Measurements from ENCODE around the gene NUMA1. TPM values are rescaled to one million over a fixed set of nuclear protein-coding genes. Genes with fewer than 3 reads are reported as not detected.
A peak's percentile ranks its signal among the peaks of the same experiment; 100 is the strongest.

The NUMA1 gene
- 189 TPM for polyA plus RNA-seq (2013)

DNA sequence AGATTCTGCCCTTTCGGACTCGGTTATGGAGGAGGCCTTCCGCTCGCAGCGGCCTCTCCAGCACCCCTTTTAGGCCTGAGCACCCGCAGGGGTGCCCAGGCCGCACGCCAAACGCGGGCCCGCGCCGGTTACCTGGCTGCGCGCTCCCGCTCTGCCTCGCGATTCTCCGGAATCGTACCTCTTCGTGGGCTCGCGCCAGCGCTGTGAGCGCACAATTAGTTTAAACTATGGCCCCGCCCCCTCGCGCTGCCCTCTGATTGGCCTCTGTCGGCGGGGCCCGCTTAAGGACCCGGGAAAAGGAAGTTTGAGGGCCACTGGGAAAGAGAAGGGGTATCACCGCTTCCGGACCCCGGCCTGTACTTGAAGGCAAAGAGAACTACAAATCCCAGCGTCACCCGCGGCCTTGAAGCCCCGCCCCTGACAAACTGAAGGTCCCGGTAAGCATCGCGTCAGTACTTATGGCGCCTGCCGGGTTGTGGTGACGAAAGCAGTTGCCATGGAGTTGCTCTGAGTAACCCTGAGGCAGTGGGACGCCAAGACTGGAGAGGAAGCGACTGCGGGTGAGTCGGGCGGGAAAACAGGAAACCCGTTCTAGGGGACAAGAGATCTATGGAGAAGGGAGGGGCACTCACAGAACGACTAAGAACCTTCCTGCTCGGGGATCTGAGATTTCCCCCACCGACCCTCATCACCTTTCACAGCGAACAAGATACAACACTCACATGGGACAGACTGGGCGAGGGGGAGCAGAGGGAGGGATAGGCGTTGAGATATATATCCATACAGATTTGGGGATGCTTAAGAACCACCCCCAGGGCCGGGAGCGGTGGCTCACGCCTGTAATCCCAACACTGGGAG is at the start of gene NUMA1, which contains the start of gene LRRC51:
NUMA1 (minus strand) TSS at position 217 of the 858 bp plus-strand sequence. CDS start 44,599 bp downstream, outside the sequence.
LRRC51 (plus strand) TSS at position 525 of the 858 bp plus-strand sequence. CDS start 8,234 bp downstream, outside the sequence.
- no peaks in the 10 kb centered on the region for H3K9me3 ChIP-seq (ENCODE audit: control extremely low read depth in 1 of 5, control insufficient read depth in 4 of 5, insufficient read depth in 2 of 5, low read depth in 1 of 5, low read length in 4 of 5)
- peak within 1 kb of the TSS; percentile 77 to 93 (median 85) for H3K4me3 ChIP-seq (ENCODE audit: control insufficient read depth in 1 of 7, extremely low read depth in 1 of 7, insufficient read depth in 4 of 7, low read depth in 2 of 7, low read length in 6 of 7)
- CTCF ChIA-PET: interaction anchor here (1.0 to 8.2 kb wide), 8 partner anchors 11 to 54 kb away, joined by 3 to 86 read pairs (median 6); partner anchors contain the start of gene LAMTOR1
- peaks cover 9 to 46% (median 32%) of the 10 kb centered on the region in 4 experiments for H3K4me1 ChIP-seq (ENCODE audit: control extremely low read depth in 1 of 4, control insufficient read depth in 4 of 4, insufficient read depth in 4 of 4, low read length in 3 of 4)
- POLR2A ChIA-PET: interaction anchor here (0.9 to 1.0 kb wide), 2 partner anchors 38 to 52 kb away, joined by 3 read pairs; no protein-coding TSS in a partner anchor
- DNase-seq: peak; percentile 100
- under 1% methylated on average over 42 of the region's 60 CpGs for WGBS (ENCODE audit: insufficient coverage)
- peaks cover 0 to 14% (median 4%) of the 10 kb centered on the region in 4 experiments for H3K36me3 ChIP-seq (ENCODE audit: control insufficient read depth in 4 of 4, insufficient read depth in 4 of 4, low read length in 3 of 4)
- no peaks in the 10 kb centered on the region for H3K27me3 ChIP-seq (replicated peaks in 2 of 5; ENCODE audit: control insufficient read depth in 4 of 5, insufficient read depth in 5 of 5, low read length in 4 of 5)
- peak within 1 kb of the TSS; percentile 74 to 90 for H3K27ac ChIP-seq (ENCODE audit: insufficient read depth in 1 of 2, low read depth in 1 of 2, low read length in 2 of 2, poor library complexity in 1 of 2, severe bottlenecking in 2 of 2)

- H3K4me3 ChIP-seq (ENCODE audit: control insufficient read depth in 1 of 7, extremely low read depth in 1 of 7, insufficient read depth in 4 of 7, low read depth in 2 of 7, low read length in 6 of 7): no peak overlapping the region
- H3K36me3 ChIP-seq (ENCODE audit: control insufficient read depth in 4 of 4, insufficient read depth in 4 of 4, low read length in 3 of 4): no peaks in the 10 kb centered on the region
- 96% methylated on average over 3 of the region's 3 CpGs for WGBS (ENCODE audit: insufficient coverage)
- no peak overlapping the region for H3K27ac ChIP-seq (ENCODE audit: insufficient read depth in 1 of 2, low read depth in 1 of 2, low read length in 2 of 2, poor library complexity in 1 of 2, severe bottlenecking in 2 of 2)
- POLR2A ChIA-PET: no interaction called here
- H3K9me3 ChIP-seq (ENCODE audit: control extremely low read depth in 1 of 5, control insufficient read depth in 4 of 5, insufficient read depth in 2 of 5, low read depth in 1 of 5, low read length in 4 of 5): peaks cover 0 to 12% (median 3%) of the 10 kb centered on the region in 5 experiments
- peaks cover 6 to 13% (median 8%) of the 10 kb centered on the region in 4 experiments for H3K4me1 ChIP-seq (ENCODE audit: control extremely low read depth in 1 of 4, control insufficient read depth in 4 of 4, insufficient read depth in 4 of 4, low read length in 3 of 4)
- no peaks in the 10 kb centered on the region for H3K27me3 ChIP-seq (replicated peaks in 2 of 5; ENCODE audit: control insufficient read depth in 4 of 5, insufficient read depth in 5 of 5, low read length in 4 of 5)
- no peak for DNase-seq
- CTCF ChIA-PET: interaction anchor here (0.6 to 1.3 kb wide), 2 partner anchors 15 to 104 kb away, joined by 3 to 6 read pairs; no protein-coding TSS in a partner anchor
Observed at GRCh38 chr11:72129381-72129780, 49.0 kb upstream of the NUMA1 start.

- peaks cover 0 to 12% (median 3%) of the 10 kb centered on the region in 5 experiments for H3K9me3 ChIP-seq (ENCODE audit: control extremely low read depth in 1 of 5, control insufficient read depth in 4 of 5, insufficient read depth in 2 of 5, low read depth in 1 of 5, low read length in 4 of 5)
- H3K36me3 ChIP-seq (ENCODE audit: control insufficient read depth in 4 of 4, insufficient read depth in 4 of 4, low read length in 3 of 4): no peaks in the 10 kb centered on the region
- ChIA-PET POLR2A (interaction anchor here (0.6 kb wide), 2 partner anchors 15 to 117 kb away, joined by 3 read pairs; no protein-coding TSS in a partner anchor), CTCF (interaction anchor here (0.7 to 1.2 kb wide), 3 partner anchors 9 to 16 kb away, joined by 3 to 4 read pairs (median 3); no protein-coding TSS in a partner anchor)
- H3K27me3 ChIP-seq (replicated peaks in 2 of 5; ENCODE audit: control insufficient read depth in 4 of 5, insufficient read depth in 5 of 5, low read length in 4 of 5): no peaks in the 10 kb centered on the region
- H3K4me3 ChIP-seq (ENCODE audit: control insufficient read depth in 1 of 7, extremely low read depth in 1 of 7, insufficient read depth in 4 of 7, low read depth in 2 of 7, low read length in 6 of 7): no peak overlapping the region
- H3K27ac ChIP-seq (ENCODE audit: insufficient read depth in 1 of 2, low read depth in 1 of 2, low read length in 2 of 2, poor library complexity in 1 of 2, severe bottlenecking in 2 of 2): no peak overlapping the region
- no peak for DNase-seq
- 43% methylated on average over 1 of the region's 2 CpGs for WGBS (ENCODE audit: insufficient coverage)
- peaks cover 2 to 8% (median 7%) of the 10 kb centered on the region in 4 experiments for H3K4me1 ChIP-seq (ENCODE audit: control extremely low read depth in 1 of 4, control insufficient read depth in 4 of 4, insufficient read depth in 4 of 4, low read length in 3 of 4)
Observed at GRCh38 chr11:72127923-72128322, 47.6 kb upstream of the NUMA1 start.

- CTCF ChIA-PET: interaction anchor here (0.6 to 1.5 kb wide), 2 partner anchors 21 to 149 kb away, joined by 3 read pairs; no protein-coding TSS in a partner anchor
- DNase-seq: no peak
- POLR2A ChIA-PET: no interaction called here
- WGBS (ENCODE audit: insufficient coverage): no CpG with 5 or more reads among the region's 1 CpG
- H3K27me3 ChIP-seq (replicated peaks in 2 of 5; ENCODE audit: control insufficient read depth in 4 of 5, insufficient read depth in 5 of 5, low read length in 4 of 5): no peaks in the 10 kb centered on the region
- no peak overlapping the region for H3K27ac ChIP-seq (ENCODE audit: insufficient read depth in 1 of 2, low read depth in 1 of 2, low read length in 2 of 2, poor library complexity in 1 of 2, severe bottlenecking in 2 of 2)
- H3K36me3 ChIP-seq (ENCODE audit: control insufficient read depth in 4 of 4, insufficient read depth in 4 of 4, low read length in 3 of 4): no peaks in the 10 kb centered on the region
- no peak overlapping the region for H3K4me3 ChIP-seq (ENCODE audit: control insufficient read depth in 1 of 7, extremely low read depth in 1 of 7, insufficient read depth in 4 of 7, low read depth in 2 of 7, low read length in 6 of 7)
- no peaks in the 10 kb centered on the region for H3K4me1 ChIP-seq (ENCODE audit: control extremely low read depth in 1 of 4, control insufficient read depth in 4 of 4, insufficient read depth in 4 of 4, low read length in 3 of 4)
- peaks cover 0 to 12% (median 3%) of the 10 kb centered on the region in 5 experiments for H3K9me3 ChIP-seq (ENCODE audit: control extremely low read depth in 1 of 5, control insufficient read depth in 4 of 5, insufficient read depth in 2 of 5, low read depth in 1 of 5, low read length in 4 of 5)
Observed at GRCh38 chr11:72125956-72126355, 45.6 kb upstream of the NUMA1 start.

DNA sequence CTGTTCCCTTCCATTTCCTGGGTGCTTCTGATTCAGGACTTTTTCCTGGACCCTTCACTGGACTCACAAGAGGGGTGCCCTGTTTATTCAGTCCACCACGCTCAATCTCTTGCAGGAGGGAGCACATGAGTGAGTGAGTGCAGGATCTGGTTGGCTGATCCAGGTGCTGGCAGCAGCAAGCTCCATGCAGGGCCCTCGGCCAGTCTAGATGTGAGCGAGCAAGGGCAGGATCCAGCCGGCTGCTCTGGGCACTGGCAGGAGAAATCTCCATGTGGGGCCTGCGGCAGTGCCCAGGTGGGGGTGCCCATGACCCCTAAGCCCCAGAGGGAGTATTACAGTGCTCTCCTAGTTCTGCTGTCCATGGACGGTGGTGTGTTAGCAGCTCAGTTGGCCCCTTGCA is 43.7 kb upstream of the NUMA1 start:
- CTCF ChIA-PET: no interaction called here

DNA sequence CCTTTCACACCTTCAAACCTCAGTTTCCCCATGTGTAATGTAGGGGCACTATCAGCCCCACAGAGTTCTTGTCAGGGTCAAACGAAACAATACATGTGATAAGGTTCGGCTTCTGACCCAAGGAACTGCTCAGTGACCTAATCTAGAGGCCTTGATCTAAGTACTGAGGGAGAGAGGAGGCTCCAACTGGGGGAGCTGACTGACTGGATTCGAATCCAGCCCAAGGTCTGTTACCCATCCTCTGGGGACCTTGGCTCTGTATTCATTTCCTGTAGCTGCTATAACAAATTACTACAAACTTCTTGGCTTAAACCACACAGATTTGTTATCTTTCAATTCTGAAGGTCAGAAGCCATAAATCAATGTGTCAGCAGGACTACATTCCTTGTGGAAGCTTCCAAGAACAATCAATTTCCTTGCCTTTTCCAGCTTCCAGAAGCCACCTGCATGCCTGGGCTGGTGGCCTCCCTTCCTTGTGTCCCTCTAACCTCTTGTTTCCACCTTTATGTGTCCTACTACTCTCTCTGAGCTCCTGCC is 42.8 kb upstream of the NUMA1 start:
- Histone ChIP-seq H3K27me3 (replicated peaks in 2 of 5; ENCODE audit: control insufficient read depth in 4 of 5, insufficient read depth in 5 of 5, low read length in 4 of 5) (no peaks in the 10 kb centered on the region), H3K9me3 (ENCODE audit: control extremely low read depth in 1 of 5, control insufficient read depth in 4 of 5, insufficient read depth in 2 of 5, low read depth in 1 of 5, low read length in 4 of 5) (peaks cover 0 to 3% (median 2%) of the 10 kb centered on the region in 5 experiments), H3K36me3 (ENCODE audit: control insufficient read depth in 4 of 4, insufficient read depth in 4 of 4, low read length in 3 of 4) (no peaks in the 10 kb centered on the region), H3K4me3 (ENCODE audit: control insufficient read depth in 1 of 7, extremely low read depth in 1 of 7, insufficient read depth in 4 of 7, low read depth in 2 of 7, low read length in 6 of 7) (no peak overlapping the region), H3K27ac (ENCODE audit: insufficient read depth in 1 of 2, low read depth in 1 of 2, low read length in 2 of 2, poor library complexity in 1 of 2, severe bottlenecking in 2 of 2) (no peak overlapping the region), H3K4me1 (ENCODE audit: control extremely low read depth in 1 of 4, control insufficient read depth in 4 of 4, insufficient read depth in 4 of 4, low read length in 3 of 4) (peaks cover 0 to 9% (median 1%) of the 10 kb centered on the region in 4 experiments)
- DNase-seq: no peak
- WGBS (ENCODE audit: insufficient coverage): no CpG with 5 or more reads among the region's 3 CpGs
- ChIA-PET POLR2A (no interaction called here), CTCF (interaction anchor here (1.5 to 2.3 kb wide), 2 partner anchors 20 to 23 kb away, joined by 4 to 8 read pairs; no protein-coding TSS in a partner anchor)

More for the DNA sequence above, 43.7 kb upstream of the NUMA1 start:
- Histone ChIP-seq H3K27ac (ENCODE audit: insufficient read depth in 1 of 2, low read depth in 1 of 2, low read length in 2 of 2, poor library complexity in 1 of 2, severe bottlenecking in 2 of 2) (no peak overlapping the region), H3K9me3 (ENCODE audit: control extremely low read depth in 1 of 5, control insufficient read depth in 4 of 5, insufficient read depth in 2 of 5, low read depth in 1 of 5, low read length in 4 of 5) (peaks cover 0 to 10% (median 3%) of the 10 kb centered on the region in 5 experiments), H3K27me3 (replicated peaks in 2 of 5; ENCODE audit: control insufficient read depth in 4 of 5, insufficient read depth in 5 of 5, low read length in 4 of 5) (no peaks in the 10 kb centered on the region), H3K4me1 (ENCODE audit: control extremely low read depth in 1 of 4, control insufficient read depth in 4 of 4, insufficient read depth in 4 of 4, low read length in 3 of 4) (peaks cover 0 to 6% (median 0%) of the 10 kb centered on the region in 4 experiments), H3K4me3 (ENCODE audit: control insufficient read depth in 1 of 7, extremely low read depth in 1 of 7, insufficient read depth in 4 of 7, low read depth in 2 of 7, low read length in 6 of 7) (no peak overlapping the region), H3K36me3 (ENCODE audit: control insufficient read depth in 4 of 4, insufficient read depth in 4 of 4, low read length in 3 of 4) (no peaks in the 10 kb centered on the region)
- 98% methylated on average over 6 of the region's 6 CpGs for WGBS (ENCODE audit: insufficient coverage)
- DNase-seq: no peak
- POLR2A ChIA-PET: no interaction called here
